WI38 (cell line): ENCODE data around the gene TMPRSS6.

Experiments used
- H3K4me3 ChIP-seq: 2 replicates; pipeline ENCODE4 v1.5.1; 2011; ENCODE audit warnings: low read depth, mild to moderate bottlenecking, control low read depth, low read length
- TF ChIP-seq, protein P1 (sequence below): IDR thresholded peaks from 2 replicates; pipeline ENCODE4 v1.5.1; 2012; ENCODE audit warnings: low read depth, mild to moderate bottlenecking, control low read depth, low read length

The TMPRSS6 gene

DNA sequence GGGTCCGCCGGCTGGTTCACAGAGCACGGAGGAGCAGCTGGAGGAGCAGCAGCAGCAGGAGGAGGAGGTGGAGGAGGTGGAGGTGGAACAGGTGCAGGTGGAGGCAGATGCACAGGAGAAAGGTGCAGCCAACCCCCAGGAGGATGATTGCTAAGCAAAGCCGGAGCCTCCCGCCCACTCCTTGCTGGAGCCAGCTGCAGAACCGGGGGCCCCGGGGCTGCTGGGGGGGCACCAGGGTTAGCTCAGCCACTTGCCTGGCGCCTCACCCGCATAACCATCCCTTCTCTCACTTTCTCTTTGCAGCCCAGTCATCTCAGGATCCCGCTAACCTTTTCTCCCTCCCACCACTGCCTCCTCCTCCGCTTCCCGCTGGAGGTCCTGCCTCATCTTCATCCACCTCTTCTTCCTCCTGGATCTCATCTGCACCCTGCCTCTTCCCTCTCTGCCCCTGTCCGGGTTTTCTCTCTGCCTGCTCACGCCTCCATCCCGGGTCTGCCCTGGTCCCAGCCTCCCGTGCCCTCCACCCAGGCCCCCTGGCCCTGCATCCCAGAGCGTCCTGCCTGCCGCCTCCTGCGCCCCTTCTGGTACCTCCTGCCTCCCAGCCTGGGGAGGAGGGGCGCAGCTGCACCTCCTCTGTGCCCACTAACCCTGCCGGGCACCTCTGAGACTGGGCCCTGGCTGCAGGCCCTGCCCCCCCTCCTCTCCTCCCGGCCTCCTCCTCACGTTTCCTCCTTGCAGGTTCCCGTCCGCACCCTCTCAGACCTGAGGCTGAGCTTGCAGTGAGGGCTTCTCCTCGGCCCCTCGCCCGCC lies 48.5 kb downstream of the TMPRSS6 start:
- TF ChIP-seq, protein P1, sequence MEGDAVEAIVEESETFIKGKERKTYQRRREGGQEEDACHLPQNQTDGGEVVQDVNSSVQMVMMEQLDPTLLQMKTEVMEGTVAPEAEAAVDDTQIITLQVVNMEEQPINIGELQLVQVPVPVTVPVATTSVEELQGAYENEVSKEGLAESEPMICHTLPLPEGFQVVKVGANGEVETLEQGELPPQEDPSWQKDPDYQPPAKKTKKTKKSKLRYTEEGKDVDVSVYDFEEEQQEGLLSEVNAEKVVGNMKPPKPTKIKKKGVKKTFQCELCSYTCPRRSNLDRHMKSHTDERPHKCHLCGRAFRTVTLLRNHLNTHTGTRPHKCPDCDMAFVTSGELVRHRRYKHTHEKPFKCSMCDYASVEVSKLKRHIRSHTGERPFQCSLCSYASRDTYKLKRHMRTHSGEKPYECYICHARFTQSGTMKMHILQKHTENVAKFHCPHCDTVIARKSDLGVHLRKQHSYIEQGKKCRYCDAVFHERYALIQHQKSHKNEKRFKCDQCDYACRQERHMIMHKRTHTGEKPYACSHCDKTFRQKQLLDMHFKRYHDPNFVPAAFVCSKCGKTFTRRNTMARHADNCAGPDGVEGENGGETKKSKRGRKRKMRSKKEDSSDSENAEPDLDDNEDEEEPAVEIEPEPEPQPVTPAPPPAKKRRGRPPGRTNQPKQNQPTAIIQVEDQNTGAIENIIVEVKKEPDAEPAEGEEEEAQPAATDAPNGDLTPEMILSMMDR: no peak
- no peak overlapping the region for H3K4me3 ChIP-seq

DNA sequence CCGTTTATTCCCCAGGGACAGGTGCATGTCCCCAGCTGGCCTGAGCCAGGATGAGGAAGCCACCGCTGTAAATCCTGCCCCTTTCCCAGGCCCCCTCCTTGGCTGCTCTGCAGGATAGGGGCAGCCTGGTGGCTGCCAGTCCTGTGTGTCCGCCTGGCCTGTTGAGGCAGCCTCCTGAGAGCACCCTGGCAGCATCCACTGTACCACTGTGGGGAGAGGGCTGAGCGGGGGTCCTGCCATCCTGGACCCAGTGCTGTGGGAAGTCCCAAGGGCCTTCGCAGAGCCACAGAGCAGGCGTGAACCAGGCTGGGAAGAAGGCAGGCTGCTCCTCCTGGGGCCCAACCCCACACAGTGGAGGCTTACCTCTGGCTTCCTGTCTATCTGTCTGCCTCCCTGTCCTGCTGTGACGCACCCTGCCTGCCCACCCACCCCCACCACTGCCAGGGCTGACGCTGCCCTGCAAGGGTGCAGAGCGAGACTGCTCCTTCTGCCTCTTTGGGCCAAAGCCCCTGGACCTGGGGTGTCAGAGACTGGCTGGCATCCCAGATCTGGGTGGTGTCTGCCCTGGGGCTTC lies 49.5 kb downstream of the TMPRSS6 start:
- TF ChIP-seq, protein P1: no peak
- H3K4me3 ChIP-seq: no peak overlapping the region

DNA sequence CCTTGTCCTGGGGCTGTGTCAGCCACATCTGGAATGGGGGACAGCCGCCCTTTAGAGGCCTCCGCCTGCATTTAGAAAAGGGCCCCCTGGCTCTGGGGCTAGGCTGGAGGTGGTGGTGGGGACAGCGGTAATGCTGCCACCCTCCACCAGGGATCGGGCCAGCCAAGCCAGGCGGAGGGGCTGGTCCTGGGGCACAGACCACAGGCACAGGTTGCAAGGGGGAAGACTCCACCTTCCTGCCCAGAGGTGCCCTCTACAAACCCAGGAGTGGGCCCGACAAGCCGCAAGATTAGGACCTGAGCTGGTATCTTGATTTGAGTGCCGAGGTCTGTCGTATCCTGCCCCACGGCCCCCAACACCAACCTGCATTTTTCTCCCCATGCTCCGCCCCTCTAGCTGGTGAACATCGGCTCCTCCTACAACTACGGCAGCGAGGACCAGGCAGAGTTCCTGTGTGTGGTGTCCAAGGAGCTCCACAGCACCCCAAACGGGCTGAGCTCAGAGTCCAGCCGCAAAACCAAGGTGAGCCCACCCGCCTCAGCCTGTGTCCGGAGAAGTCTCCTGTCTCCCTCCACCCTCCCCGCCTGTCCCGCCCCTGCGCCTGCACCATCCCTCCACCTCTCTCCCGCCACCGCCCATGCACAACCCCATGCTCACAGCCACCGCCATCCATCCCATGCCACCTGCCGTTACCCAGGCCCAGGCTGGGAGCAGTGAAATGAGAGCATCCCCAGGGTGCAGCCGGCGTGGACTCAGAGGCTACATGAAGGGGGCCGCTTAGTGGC lies 50.4 kb downstream of the TMPRSS6 start:
- no peak overlapping the region for H3K4me3 ChIP-seq
- TF ChIP-seq, protein P1: no peak

DNA sequence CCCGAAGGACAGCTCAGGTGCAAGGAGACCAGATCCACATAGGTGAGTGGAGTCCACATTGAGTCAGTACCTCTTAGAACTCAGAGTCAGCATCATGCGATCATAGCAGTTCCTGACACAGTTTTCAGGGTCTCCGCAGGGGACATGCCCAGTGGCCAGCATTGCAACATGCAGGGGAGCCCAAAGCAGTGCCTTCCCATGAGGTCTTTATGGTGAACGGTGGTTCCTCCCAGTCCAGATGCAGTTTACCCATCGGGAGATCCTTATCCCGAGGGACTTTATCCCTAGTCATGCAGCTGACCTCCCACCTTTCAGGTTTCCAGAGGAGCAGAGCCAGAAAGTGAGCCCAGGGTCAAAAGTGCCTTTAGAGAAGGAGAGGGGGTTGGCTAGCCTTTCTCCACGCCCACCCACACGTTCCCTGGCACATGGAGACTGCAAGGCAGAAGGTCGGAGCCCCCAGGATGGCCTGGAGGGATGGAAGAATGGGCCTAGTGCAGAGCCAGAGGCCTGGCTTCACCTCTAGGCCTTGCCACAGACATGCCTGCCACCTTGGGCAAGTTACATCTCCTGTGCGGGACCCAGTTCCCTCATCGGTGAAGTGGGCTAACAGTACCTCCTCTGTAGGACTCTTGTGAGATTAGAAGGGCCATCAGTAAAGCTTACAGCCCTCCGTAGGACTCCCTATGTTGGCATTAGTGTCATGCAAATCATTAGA lies 51.6 kb downstream of the TMPRSS6 start:
- no peak overlapping the region for H3K4me3 ChIP-seq
- TF ChIP-seq, protein P1: no peak

DNA sequence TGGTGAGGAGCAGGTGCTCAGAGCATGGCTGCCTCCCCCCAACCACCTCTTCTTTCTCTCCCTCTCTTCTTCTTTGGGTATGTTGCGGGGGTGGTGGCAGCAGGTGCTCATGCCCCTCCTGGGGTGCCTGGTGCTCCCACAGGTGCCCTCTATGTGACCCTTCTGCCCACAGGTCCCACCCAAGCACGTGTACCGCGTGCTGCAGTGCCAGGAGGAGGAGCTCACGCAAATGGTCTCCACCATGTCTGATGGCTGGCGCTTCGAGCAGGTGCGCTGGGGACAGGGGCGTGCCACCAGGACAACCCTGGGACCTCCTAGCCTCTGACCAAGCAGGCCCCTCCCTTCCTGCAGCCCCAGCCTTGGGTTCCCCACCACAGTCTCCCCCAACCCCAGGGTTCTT lies 52.3 kb downstream of the TMPRSS6 start:
- TF ChIP-seq, protein P1: no peak
- H3K4me3 ChIP-seq: no peak overlapping the region

DNA sequence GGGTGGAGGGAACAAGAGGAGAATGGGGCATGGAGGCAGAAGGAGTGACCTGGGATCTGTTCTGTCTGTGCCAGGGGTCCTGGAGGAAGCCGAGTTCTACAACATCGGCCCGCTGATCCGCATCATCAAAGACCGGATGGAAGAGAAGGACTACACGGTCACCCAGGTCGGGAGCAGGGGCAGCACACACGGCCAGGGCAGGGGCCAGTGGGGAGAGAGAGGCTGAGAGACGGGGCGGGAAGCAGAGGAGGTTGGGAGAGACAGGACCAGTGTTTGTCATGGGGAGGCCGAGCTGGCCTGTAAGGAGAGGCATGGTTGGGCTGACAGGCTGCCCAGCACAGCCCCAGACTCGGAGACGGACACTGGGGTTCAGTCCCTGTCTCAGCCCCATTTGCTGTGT lies 53.3 kb downstream of the TMPRSS6 start:
- TF ChIP-seq, protein P1: no peak
- no peak overlapping the region for H3K4me3 ChIP-seq
